NB4 (cell line): Measurements from ENCODE around the gene RABGGTA.

Experiments used
- CTCF ChIP-seq: IDR thresholded peaks from one replicate; pipeline ENCODE4 v1.5.1; 2012; ENCODE audit warnings: low read depth, low read length
- POLR2A ChIP-seq: IDR thresholded peaks from 2 replicates; pipeline ENCODE4 v1.6.1; 2011; ENCODE audit warnings: mild to moderate bottlenecking; ENCODE audit not compliant: insufficient read length; ENCODE audit errors: extremely low read depth
- TF ChIP-seq, protein P1 (sequence below): IDR thresholded peaks from 2 replicates; pipeline ENCODE4 v1.6.1; 2011; ENCODE audit warnings: low read depth, low read length

DNA sequence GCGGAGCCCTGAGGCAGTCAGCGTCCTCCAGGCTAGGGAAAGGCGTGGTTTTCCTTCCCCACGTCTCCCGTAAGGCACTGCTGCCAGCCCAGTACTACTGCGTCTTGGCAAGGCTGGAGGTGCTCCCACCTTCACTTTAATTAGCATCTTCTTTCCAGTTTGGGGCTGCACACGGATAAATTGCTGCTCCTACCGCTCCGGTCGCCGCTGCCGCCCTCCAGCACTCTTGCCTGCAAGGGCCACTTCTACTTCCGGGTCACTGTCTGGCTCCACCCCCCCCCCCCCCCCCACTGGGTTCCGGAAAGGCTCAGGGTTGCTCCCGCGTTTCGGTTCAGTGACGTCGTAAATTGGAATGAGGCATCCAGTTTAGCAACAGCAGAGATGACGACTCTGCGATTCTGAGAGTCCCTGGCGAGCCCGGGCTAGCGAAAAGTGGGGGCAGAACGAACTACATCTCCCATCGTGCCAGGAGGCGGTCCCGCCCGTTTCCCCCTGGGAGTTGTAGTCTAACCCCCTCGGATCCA is 39.2 kb downstream of the RABGGTA start, which contains the start of gene NEDD8:
- peak; percentile 71 for TF ChIP-seq POLR2A
- no peak for TF ChIP-seq CTCF
- TF ChIP-seq, protein P1, sequence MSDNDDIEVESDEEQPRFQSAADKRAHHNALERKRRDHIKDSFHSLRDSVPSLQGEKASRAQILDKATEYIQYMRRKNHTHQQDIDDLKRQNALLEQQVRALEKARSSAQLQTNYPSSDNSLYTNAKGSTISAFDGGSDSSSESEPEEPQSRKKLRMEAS: no peak
